NCI-H345 (cell line): ENCODE measurements around the gene RSPH10B2.
"Not testable (repeated sequence)": the region's sequence is repeated elsewhere in the genome, so short reads cannot be mapped to it uniquely, and the experiment has no call there.

Experiments
- DNase-seq: peaks from one replicate; lab custom pipeline; 2025; lab: John Stamatoyannopoulos, UW

The RSPH10B2 gene

GRCh38 chr7:6789353-6789752 lies 35.5 kb downstream of the RSPH10B2 start:
- not testable (repeated sequence) for DNase-seq

DNA sequence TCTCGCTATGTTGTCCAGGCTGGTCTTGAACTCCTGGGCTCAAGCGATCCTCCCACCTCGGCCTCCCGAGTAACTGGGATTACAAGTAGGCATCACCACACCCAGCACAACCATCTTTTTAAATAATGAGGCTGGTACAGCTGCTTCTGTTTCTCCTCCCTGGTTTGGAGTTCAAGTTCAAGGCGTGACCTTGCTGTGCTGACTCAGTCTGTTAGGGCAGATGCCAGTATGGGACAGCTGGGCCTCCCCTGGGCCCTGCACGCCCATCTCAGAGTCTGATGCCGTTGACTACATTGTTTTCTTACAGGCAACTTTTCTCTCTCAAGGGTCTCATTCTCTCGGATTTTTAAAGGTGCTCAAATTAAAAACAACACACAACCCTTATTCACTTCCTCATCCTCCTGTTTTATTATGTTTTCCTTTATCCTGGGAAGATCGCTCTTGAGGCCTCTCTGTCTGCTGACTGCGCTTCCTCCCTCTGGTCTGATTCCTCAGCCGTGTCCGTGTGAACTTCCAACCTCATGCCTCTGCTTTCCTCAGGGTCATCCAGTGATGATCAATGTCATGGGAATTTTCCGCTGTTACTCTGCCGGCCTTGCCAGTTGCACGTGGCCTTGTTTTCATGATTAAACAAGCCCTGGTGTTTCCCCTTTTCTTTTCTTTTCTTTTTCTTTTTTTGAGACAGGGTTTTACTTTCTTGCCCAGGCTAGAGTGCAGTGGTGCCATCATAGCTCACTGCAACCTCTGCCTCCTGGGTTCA lies 38.4 kb downstream of the RSPH10B2 start:
- DNase-seq, result not testable (repeated sequence)

- DNase-seq, result not testable (repeated sequence)
Measured at GRCh38 chr7:6794276-6794675, 40.4 kb downstream of the RSPH10B2 start.

DNA sequence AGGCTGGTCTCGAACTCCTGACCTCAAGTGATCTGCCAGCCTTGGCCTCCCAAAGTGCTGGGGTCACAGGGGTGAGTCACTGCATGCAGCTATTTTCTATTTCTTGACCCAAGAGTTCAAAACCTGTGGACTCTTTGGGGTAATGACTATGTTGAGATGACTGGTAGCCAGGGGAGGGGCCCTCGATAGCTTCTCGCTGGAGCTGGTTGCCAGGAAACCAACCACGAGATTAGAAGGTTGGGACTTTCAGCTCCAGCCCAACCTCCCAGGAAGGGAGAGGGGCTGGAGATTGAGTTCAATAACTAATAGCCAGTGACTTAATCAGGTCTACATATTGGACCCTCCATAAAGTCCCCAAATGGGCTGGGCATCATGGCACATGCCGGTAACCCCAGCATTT lies 43.3 kb downstream of the RSPH10B2 start:
- not testable (repeated sequence) for DNase-seq

DNA sequence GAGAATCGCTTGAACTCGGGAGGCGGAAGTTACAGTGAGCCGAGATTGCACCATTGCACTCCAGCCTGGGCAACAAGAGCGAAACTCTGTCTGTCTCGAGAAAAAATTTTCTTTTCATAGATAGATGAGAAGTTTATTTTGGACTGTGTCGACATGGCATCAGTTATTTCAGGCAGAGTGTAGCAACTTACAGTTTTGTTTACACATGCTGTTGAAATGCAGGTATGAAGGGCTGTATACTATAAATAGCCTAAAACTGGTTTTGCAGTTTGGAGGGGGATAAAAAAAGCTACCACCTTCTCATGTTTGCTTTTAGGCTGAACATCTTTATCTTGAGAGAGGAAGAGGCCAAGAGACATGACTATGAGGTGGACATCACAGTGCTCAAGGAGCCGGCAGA lies 44.1 kb downstream of the RSPH10B2 start:
- DNase-seq, result not testable (repeated sequence)

DNA sequence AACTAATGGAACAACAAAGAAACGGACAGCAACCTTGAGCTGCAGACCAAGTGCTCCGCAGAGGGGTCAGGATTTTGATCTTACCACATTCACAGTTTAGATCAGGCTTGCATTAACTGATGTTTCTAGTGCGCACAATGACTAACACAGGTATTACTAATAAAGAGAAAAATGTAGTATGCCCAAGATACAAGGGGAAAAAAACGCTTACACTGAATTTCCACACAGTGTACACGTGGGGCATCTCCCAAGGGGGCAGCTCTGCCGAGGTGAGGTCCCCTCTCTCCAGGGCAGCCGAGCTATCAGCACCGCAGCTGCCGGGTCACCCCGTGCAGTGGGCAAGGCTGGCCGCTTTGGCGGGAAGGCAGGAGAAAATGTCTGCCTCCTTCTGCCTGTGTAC lies 46.0 kb downstream of the RSPH10B2 start:
- DNase-seq, result not testable (repeated sequence)

DNA sequence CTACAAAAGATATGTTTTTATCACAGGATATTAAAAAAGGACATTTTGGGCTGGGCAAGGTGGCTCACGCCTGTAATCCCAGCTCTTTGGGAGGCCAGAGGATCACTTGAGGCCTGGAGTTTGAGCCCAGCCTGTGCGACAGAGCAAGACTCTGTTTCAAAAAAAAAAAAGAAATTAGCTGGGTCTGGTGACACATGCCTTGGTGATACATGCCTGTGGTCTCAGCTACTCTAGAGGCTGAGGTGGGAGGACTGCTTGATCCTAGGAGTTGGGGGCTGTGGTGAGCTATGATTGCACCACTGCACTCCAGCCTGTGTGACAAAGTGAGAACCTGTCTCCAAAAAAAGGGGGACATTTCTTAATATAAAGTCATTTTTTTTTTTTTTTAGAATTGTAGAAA lies 46.4 kb downstream of the RSPH10B2 start:
- not testable (repeated sequence) for DNase-seq

GRCh38 chr7:6807393-6807918 lies 53.6 kb downstream of the RSPH10B2 start:
- DNase-seq, result not testable (repeated sequence)

DNA sequence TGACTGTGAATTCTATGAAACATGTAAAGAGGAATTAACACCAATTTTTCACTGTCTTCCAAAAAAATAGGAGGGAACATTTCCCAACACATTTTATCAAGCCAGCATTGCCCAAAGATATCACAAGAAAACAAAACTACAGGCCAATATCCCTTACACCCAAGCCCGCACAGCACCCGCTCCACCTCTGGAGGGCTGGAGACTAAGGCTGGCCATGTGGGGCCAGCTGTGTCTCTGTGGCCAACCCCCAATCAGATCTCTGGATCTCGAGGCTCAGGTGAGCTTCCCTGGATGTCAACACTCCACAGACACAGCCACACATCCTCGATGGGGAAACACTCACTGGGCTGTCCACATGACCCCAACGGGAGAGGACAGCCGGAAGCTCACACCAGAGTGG lies 54.1 kb downstream of the RSPH10B2 start:
- DNase-seq, result not testable (repeated sequence)

DNA sequence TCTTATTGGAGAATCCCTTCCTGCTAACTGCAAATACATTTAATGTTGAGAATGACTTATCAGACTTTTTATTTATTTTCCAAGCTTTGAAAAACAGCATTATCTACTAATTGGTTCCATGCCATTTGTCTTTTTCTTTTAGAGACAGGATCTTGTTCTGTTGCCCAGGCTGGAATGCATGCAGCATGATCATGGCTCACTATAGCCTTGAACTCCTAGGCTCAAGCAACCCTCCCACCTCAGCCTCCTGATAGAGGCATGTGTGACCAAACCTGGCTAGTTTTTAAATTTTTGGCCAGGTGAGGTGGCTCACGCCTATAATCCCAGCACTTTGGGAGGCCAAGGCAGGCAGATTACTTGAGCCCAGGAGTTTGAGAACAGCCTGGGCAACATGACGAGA lies 59.1 kb downstream of the RSPH10B2 start:
- DNase-seq, result not testable (repeated sequence)

- not testable (repeated sequence) for DNase-seq
Measured at GRCh38 chr7:6815470-6815869, 61.6 kb downstream of the RSPH10B2 start.

- DNase-seq, result not testable (repeated sequence)
Measured at GRCh38 chr7:6821622-6822021, 67.7 kb downstream of the RSPH10B2 start.

DNA sequence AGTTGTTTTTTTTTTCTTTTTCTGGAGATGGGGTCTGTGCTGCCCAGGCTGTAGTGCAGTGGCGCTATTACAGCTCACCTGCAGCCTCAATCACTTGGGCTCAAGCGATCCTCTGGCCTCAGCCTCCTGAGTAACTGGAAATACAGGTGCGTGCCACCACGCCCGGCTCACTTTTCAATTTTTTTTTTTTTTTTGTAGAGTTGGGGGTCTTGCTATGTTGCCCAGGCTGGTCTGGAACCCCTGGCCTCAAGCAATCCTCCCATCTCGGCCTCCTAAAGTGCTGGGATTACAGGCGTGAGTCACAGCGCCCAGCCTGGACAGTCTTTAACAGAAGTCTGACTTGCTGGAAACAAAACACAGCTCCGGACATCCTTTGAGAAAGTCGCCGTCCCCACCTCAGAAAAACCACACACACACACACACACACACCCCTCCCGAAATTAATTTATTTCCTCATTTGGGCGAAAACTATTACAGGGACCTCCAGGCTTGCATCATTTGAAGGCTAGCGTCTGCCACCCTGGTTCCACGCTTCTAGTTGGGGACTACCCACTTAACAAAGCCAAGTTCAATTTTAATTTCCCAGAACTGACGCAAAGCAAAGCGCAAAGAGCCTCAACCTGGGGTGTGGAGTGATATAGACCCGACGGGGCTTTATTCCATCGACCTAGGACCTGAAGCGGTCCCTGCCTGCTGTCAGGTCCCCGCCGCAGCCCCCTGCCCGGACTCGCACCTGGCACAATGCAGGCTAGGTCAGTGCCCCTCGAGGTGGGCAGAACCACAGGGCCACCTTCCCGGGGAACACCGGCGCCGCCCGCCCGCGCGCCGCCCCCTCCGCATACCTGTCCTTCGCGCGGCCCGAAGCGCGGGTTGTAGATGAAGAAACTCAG lies 71.6 kb downstream of the RSPH10B2 start:
- not testable (repeated sequence) for DNase-seq

GRCh38 chr7:6826151-6826550 lies 72.2 kb downstream of the RSPH10B2 start, which contains the start of gene CCZ1B:
CCZ1B (minus strand) TSS chr7:6826275; CDS start chr7:6826197, 78 bp downstream.
- DNase-seq, result peak; percentile 93

DNA sequence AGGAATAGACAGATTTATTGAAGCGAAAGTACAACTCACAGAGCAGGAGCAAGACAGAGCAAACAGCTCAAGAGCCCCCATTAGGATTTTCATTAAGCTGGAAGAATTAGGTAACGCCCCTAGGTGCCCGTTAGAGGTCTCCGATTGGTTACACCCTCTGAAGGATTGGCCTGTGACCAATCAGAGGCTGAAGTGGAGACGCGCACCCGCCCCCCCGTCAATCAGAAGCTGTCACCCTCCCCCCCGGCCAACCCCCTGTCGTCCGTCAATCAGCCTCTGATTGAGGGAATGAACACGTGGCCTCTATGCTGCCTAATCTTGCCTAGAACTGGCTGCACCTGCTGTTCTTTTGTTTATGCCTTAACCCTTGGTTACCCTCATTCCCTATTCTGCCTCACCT lies 73.3 kb downstream of the RSPH10B2 start:
- not testable (repeated sequence) for DNase-seq

DNA sequence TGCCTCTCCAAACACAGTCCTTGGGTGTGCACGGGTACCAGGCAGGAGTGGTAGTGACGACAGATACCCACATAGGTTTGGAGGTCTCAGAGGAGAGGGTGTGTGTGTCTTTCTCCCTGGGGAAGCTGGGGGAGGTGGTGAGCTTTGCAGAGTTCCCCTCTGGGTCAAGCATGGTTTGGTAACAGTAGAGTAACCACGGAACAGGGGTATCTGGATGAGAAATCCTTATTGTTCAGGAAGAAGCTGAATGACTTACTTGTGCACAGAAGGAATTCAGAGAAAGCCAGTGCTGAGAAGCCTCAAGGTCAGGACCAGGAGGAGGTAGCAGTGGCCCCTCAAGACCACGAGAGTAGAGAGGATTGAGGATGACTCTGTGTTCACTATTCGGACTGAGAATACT lies 75.7 kb downstream of the RSPH10B2 start:
- DNase-seq, result not testable (repeated sequence)

DNA sequence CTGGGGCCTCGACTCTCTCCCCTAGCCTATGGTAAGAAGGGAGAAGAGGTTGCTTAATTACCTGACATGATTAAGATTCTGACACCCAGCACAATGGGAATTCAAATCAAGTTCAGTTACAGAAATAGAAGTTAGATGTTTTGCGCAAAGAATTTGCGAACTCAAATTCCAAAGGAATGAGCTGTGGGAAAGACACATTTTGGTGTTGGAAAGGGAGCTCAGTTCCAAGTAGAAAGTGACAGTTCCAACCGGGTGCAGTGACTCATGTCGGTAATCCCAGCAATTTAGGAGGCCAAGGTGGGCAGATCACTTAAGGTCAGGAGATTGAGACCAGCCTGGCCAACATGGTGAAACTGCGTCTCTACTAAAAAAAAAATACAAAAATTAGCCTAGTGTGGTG lies 76.1 kb downstream of the RSPH10B2 start:
- DNase-seq, result not testable (repeated sequence)

- DNase-seq, result no peak
Measured at GRCh38 chr7:6831018-6831725, 77.3 kb downstream of the RSPH10B2 start.

GRCh38 chr7:6833636-6834035 lies 79.7 kb downstream of the RSPH10B2 start:
- no peak for DNase-seq

GRCh38 chr7:6835521-6835920 lies 81.6 kb downstream of the RSPH10B2 start:
- not testable (repeated sequence) for DNase-seq

GRCh38 chr7:6837081-6837480 lies 83.2 kb downstream of the RSPH10B2 start:
- DNase-seq, result not testable (repeated sequence)
